ENCODE results near the gene YBEY.
A peak's percentile ranks its signal among the peaks of the same experiment; 100 is the strongest.

Gene YBEY

DNA sequence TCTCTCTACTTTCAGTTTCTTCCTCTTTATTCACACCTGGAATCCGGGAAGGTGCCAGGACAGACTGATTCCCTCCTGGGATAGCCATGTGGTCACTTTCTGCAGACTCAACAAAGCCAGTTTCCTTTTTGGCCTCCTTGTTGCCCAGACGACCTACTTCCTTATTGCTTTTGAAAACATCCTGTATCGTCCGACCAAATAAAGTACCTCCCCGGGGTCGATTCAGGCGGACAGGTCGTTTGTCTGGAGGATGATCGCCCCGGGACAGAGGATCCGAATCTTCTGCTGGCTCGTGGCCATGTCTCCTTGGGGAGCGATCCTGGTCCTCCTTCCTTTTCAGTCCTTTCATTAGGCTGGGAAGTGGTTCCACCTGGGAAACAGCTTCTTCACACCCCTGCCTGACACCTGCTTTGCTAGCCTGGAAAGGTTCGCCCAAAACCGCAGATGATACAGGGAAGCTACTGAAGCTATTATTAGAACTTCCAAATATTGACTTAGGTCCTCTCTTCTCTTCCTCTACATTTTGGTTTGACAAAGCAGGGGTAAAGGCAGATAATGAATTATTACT, 2.0 kb upstream of the YBEY start:
- no peak overlapping the region for H3K4me3 ChIP-seq (ENCODE audit: low read depth, low read length)
- TF ChIP-seq, protein P1, sequence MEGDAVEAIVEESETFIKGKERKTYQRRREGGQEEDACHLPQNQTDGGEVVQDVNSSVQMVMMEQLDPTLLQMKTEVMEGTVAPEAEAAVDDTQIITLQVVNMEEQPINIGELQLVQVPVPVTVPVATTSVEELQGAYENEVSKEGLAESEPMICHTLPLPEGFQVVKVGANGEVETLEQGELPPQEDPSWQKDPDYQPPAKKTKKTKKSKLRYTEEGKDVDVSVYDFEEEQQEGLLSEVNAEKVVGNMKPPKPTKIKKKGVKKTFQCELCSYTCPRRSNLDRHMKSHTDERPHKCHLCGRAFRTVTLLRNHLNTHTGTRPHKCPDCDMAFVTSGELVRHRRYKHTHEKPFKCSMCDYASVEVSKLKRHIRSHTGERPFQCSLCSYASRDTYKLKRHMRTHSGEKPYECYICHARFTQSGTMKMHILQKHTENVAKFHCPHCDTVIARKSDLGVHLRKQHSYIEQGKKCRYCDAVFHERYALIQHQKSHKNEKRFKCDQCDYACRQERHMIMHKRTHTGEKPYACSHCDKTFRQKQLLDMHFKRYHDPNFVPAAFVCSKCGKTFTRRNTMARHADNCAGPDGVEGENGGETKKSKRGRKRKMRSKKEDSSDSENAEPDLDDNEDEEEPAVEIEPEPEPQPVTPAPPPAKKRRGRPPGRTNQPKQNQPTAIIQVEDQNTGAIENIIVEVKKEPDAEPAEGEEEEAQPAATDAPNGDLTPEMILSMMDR (IDR thresholded peaks at IDR 0.05; ENCODE audit: borderline replicate concordance, insufficient read depth, low read depth, low read length), result no peak

DNA sequence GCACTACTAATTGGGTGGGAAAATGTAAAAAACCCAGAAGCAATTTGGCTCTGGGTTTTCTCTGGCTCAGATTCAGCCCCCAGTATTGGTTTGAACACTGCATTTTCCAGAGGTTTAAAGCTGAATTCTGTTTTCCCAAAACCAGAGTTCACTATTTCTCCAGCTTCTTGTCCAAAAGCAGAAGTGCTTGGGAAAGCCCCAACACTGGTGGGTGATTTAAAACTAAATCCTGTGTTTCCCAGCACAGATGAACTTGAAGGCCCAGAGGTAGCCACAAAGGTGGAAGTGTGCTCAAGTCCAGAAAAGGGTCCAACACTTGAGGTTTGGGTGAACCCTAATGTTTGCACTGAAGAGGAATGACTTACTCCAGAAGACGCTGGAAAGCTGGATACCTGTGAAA, 1.4 kb upstream of the YBEY start:
- TF ChIP-seq, protein P1 (IDR thresholded peaks at IDR 0.05; ENCODE audit: borderline replicate concordance, insufficient read depth, low read depth, low read length), result no peak
- no peak overlapping the region for H3K4me3 ChIP-seq (ENCODE audit: low read depth, low read length)

DNA sequence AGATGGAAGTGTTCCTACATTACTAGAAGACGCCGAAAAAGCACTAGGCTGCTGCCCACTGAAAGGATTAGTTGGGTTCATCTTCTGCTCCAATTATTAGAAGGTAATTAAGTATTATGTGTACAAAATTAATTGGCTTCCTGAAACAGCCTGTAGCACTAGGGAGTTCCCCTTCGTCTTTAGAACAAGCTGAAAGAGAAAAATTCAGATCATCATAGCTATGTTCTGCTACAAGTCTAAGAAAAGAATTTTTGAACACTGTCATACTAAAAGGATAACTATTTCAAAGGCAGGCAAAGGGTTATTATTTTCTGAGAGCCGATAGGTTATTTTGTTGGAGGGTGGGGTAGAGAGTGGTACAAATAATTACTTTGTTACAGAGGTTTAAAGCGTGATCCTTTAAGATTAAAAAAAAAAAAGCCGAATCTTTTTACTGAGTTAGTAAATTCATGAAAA, 908 bp upstream of the YBEY start, which contains the start of gene MCM3AP:
Gene MCM3AP (minus strand): TSS at position 406 of the 456 bp plus-strand sequence. CDS start 325 bp downstream, at position 81.
- TF ChIP-seq, protein P1 (IDR thresholded peaks at IDR 0.05; ENCODE audit: borderline replicate concordance, insufficient read depth, low read depth, low read length), result no peak
- H3K4me3 ChIP-seq (ENCODE audit: low read depth, low read length), result peak within 1 kb of the TSS; percentile 66

DNA sequence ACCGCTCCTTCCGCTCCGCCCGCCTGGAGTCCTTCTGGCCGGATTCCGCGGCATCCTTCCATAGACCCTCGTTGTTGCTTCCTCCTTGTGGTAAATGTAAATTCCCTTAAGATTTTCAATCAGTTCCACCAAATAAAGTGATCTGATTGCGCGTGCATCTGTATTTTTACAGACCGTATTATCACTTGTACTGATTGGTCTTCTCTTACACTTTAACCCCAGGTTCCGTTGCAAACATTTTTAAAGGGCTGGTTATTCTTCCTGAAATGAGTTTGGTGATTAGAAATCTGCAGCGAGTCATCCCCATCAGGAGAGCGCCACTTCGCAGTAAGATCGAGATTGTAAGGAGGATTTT, 483 bp downstream of the YBEY start:
- TF ChIP-seq, protein P1 (IDR thresholded peaks at IDR 0.05; ENCODE audit: borderline replicate concordance, insufficient read depth, low read depth, low read length), result no peak

DNA sequence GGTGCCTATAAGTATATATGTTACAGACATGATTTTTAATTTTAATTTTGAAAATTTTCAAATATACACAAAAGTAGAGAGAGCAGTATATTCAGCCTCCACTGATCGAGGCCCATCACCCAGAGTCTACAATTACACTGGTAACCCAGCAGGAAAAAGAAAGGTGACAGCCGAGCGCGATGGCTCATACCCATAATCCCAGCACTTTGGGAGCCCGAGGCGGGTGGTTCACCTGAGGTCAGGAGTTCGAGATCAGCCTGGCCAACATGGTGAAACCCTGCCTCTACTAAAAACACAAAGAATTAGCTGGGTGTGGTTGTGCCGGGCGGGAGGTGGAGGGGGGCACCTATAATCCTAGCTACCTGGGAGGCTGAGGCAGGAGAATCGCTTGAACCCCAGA, 1.4 kb downstream of the YBEY start:
- H3K4me3 ChIP-seq (ENCODE audit: low read depth, low read length), result no peak overlapping the region
- TF ChIP-seq, protein P1 (IDR thresholded peaks at IDR 0.05; ENCODE audit: borderline replicate concordance, insufficient read depth, low read depth, low read length), result no peak

More for the DNA sequence above, 483 bp downstream of the YBEY start:
- H3K4me3 ChIP-seq (ENCODE audit: low read depth, low read length), result peak overlapping the region; percentile 66

DNA sequence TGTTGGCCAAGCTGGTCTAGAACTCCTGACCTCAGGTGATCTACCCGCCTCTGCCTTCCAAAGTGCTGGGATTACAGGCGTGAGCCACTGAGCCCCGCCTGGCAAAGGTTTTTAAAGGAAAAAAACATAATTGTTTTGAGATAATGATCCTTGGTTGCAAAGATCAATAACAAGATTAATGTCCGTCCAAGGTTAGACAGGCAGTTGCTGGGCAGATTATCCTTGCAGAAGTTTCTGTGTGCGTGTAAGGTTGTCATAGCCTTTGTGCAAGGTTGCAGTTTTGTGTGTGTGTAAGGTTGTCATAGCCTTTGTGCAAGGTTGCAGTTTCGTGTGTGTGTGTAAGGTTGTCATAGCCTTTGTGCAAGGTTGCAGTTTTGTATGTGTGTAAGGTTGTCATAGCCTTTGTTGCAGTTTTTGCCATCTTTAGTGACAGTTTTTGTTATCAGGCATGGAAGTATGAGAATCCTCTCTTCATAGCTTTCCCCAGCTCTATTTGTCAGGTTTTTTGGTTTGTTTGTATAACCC, 3.6 kb downstream of the YBEY start:
- TF ChIP-seq, protein P1 (IDR thresholded peaks at IDR 0.05; ENCODE audit: borderline replicate concordance, insufficient read depth, low read depth, low read length), result no peak
- no peak overlapping the region for H3K4me3 ChIP-seq (ENCODE audit: low read depth, low read length)

DNA sequence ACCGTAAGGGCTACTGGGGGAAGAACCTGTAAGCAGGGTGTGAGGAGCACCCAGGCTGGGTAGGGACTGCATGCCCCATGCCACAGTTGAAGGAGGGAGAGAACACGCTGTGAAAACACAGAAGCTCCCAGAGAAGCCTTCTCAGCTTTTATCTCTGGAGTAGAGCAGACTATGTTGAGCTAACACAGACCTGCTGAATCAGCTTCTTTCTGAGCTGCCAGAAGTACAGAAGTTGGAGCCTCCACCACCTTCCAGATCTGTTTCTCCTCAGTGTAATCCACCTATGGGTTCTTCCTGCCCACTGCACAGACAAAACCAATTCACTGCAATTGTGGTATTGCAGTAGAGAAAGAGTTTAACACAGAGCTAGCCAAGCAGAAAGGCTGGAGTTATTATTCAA, 5.4 kb downstream of the YBEY start:
- no peak overlapping the region for H3K4me3 ChIP-seq (ENCODE audit: low read depth, low read length)
- TF ChIP-seq, protein P1 (IDR thresholded peaks at IDR 0.05; ENCODE audit: borderline replicate concordance, insufficient read depth, low read depth, low read length), result no peak

All from GM12875 (cell line).